NCI-H345 treated with DMSO at 0.1 percent for 48 hours (cell line): ENCODE results near the gene KRTAP10-10.
A peak's percentile ranks its signal among the peaks of the same experiment; 100 is the strongest.
"Not testable (repeated sequence)": the region's sequence is repeated elsewhere in the genome, so short reads cannot be mapped to it uniquely, and the experiment has no call there.

ENCODE experiments used
- DNase-seq: peaks from one replicate; lab custom pipeline; 2025; ENCODE audit not compliant: unreplicated experiment; lab: John Stamatoyannopoulos, UW

The KRTAP10-10 gene

DNA sequence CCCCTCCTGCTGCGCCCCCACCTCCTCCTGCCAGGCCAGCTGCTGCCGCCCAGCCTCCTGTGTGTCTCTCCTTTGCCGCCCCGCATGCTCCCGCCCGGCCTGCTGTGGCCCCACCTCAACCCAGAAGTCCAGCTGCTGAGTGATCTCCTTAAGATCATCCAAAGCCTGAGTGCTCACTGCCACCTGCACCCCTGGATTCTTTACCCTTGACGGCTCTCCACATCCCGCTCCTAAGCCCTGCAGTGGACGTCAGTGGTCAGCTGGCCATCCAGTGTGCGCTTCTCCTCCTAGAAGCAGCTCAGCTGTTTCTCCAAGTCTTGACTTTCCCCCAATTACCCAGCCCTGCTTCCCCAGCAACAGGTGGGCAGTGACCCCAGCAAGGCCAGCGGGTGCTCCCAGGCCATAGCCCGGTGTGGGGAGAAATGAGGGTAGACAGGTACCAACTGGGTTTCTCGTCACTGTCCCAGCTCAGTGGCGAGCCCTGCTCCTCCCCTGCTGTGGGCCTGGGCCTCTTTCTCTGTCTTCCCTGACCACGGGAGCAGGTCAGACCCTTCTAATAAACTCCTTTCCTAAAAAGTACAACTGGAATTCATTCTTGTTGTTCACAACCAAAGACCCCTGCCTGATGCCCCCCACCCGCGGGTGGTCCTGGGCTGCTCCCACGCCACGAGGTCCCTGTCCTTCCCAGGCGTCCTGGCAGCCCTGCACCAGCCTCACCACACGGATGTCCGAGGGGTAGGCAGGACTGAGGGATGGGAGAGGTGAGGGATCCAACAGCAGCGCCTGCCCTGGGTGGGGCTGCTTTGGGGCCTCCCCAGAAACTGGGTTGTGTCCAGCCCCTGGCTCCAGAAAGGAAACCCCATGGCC, 35.3 kb upstream of the KRTAP10-10 start:
- DNase-seq: no peak

GRCh38 chr21:44602463-44602850, 34.7 kb upstream of the KRTAP10-10 start:
- no peak for DNase-seq

GRCh38 chr21:44603109-44603875, 33.9 kb upstream of the KRTAP10-10 start:
- DNase-seq: no peak

- DNase-seq: no peak
Measured at GRCh38 chr21:44603911-44604310, 33.2 kb upstream of the KRTAP10-10 start.

- DNase-seq: no peak
Measured at GRCh38 chr21:44606495-44606894, 30.7 kb upstream of the KRTAP10-10 start.

- DNase-seq: no peak
Measured at GRCh38 chr21:44609193-44609592, 28.0 kb upstream of the KRTAP10-10 start.

DNA sequence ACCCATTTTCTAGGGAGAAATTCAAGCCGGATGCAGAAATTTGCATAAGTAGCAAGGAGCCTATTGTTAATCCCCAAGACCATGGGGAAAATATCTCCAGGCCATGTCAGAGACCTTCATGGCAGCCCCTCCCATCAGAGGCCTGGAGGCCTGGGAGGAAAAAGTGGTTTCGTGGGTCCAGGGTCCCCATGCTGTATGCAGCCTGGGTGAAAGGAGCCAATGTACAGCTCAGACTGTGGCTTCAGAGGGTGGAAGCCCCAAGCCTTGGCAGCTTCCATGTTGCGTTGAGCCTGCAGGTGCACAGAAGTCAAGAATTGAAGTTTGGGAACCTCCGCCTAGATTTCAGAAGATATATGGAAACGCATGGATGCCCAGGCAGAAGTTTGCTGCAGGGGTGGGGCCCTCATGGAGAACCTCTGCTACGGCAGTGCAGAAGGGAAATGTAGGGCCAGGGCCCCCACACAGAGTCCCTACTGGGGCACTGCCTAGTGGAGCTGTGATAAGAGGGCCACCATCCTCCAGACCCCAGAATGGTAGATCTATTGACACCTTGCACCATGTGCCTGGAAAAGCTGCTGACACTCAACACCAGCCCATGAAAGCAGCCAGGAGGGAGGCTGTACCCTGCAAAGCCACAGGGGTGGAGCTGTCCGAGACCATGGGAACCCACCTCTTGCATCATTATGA, 26.9 kb upstream of the KRTAP10-10 start:
- DNase-seq: not testable (repeated sequence)

DNA sequence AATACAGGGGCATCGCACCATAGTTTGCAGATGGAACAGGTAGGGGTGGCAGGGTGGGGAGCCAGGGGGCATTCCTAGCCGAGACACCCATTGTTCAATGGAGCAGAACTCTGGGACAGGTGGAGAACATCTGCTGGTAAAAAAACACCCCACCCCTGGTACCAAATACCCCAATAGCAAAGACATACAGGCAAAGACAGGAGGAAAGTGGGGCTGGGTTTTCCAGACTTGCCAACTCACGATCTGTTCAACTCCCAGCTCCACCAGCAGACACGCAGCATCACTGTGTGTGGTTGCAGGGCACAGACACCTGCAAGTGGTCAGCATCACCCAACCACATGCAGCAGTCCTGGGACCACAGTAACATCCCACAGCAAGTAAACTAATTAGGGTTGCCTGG, 25.6 kb upstream of the KRTAP10-10 start:
- no peak for DNase-seq

DNA sequence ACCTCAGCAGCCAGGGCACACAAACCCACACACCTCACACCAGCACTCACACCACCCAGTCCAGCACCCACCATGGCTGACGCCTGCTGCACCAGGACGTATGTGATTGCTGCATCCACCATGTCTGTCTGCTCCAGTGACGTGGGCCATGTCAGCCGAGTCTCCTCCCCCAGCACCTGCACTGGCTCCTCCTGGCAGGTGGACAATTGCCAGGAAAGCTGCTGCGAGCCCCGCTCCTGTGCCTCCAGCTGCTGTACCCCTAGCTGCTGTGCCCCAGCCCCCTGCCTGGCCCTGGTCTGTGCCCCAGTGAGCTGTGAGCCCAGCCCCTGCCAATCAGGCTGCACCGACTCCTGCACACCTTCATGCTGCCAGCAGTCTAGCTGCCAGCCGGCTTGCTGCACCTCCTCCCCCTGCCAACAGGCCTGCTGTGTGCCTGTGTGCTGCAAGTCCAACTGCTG, 25.1 kb upstream of the KRTAP10-10 start, which contains the start of gene KRTAP10-8:
Gene KRTAP10-8 (plus strand): TSS at position 51 of the 458 bp plus-strand sequence. CDS start 22 bp downstream, at position 73.
- no peak for DNase-seq

- no peak for DNase-seq
Measured at GRCh38 chr21:44612669-44613229, 24.4 kb upstream of the KRTAP10-10 start.

DNA sequence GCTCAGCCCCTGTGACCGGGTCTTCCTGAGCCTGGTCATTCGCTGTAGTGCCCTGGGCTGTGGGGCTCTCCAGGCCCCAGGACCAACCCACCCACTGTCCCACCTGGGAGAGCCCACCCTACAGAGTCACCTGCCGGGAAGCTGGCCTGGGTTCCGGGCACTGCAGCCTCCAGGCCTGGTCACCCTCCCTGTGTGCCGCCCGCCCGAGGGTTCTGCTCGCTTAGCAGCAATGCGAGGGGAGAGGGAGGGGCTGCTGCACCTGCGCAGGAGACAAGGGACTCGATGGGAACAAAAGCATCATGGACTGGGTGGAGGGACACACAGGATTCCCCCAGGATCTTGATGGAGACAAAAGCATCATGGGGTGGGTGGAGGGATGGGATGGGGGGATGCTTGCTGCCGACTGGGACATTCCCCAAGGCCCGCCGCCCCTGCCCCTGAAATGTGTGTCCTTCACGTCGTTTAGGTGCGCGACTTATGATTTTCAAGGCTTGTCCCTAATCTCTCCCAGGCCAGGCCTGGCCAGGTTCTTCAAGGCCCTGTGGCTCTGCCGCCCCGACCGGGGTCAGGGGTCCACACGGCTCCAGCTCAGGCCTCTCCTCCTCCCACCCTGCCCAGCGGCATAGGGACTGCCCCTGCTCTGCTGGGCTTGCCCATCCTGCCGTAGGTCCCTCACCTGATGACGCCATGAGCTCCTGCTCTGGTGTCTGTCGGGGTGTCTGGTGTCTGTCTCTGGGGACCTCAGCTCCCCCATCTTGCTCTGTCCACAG, 23.6 kb upstream of the KRTAP10-10 start:
- no peak for DNase-seq

GRCh38 chr21:44614161-44614631, 23.0 kb upstream of the KRTAP10-10 start:
- DNase-seq: no peak

DNA sequence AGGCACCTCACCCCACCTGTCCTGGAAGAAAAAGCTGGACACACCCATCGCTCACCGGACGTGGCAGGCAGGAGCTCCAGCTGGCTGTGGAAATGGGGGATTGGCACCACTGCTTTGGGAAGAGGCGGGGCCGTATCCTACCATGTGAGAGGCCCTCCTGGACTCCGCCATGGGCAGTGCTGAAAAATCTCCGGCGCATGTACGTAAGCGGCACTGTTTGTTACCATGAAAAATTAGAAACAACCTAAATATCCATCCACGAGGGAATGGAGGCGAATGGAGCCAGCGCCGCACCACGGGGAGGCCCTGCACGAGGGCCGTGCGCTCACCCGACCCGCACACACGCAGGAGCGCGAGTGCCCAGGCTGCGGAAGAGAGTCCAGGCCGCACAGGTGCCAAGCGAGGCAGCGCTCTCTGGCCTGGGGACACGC, 22.2 kb upstream of the KRTAP10-10 start:
- no peak for DNase-seq

DNA sequence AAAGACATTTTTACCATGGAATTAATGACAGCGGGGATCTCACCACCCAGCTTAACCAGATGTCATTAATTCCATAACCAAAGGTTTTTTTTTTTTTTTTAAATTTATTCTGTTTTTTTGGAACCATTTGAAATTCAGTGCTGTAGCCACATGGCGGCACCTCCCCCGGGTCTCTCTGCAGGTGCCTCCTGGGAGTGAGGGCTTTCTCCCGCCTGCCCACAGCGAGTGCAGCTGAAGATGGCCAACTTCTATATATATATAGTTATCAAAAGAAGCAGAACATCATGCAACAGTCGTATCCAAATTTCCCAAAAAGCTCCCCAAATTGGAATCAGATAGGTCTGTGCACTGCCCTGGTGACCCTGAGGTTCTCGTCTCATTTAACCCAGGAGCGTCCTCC, 21.7 kb upstream of the KRTAP10-10 start:
- no peak for DNase-seq

DNA sequence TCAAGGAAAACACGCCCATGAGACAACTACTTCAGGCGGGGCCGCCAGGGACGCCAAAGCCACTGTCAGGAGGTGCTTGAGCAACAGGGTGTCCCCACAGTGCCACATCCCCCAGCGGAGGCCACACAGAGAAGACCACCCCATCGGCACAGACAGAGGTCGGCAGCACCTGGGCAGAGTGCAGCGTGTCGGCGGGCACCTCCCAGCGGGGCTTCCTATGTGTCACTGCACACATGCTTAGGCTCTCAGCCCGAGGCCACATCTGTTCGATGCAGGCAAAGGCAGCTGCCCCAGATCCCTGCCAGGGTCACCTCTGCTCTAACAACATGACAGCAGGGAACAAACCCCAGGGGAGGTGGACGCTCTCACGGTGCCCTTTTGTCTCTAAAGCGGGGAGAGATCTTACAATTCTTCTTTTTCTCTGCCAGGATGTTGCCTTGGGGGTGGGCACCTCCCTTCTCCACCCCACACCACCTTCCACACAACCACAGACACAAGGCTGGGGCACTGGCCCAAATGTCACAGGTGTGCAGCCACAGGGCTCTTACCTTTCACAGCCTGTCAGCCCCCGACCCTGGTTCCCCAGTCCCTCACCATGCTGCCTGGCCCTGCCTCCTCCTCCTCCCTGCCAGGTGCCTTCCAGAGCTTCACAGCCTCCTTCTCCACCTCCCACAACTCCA, 21.1 kb upstream of the KRTAP10-10 start:
- DNase-seq: peak; percentile 58

- DNase-seq: no peak
Measured at GRCh38 chr21:44616591-44616926, 20.6 kb upstream of the KRTAP10-10 start.

- no peak for DNase-seq
Measured at GRCh38 chr21:44617071-44617501, 20.1 kb upstream of the KRTAP10-10 start.

DNA sequence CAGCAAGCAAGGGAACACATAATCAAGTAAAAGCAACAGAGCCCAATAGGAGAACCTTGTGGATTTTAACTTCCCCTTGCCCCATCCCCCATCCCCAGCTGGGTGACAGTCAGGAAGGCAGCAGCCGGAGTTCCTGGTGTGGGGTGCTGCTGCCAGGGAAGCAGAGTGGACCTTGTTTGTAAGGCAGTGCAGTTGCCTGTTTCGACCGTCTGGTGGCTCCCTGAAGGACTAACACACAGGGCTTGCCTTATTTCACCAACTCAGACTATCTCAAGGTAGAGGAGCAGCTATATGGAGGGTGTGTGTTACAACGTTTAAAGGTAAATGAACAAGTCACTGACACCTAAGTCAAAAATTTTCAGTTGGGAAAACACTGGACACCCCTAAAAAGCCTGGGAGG, 18.7 kb upstream of the KRTAP10-10 start:
- no peak for DNase-seq

DNA sequence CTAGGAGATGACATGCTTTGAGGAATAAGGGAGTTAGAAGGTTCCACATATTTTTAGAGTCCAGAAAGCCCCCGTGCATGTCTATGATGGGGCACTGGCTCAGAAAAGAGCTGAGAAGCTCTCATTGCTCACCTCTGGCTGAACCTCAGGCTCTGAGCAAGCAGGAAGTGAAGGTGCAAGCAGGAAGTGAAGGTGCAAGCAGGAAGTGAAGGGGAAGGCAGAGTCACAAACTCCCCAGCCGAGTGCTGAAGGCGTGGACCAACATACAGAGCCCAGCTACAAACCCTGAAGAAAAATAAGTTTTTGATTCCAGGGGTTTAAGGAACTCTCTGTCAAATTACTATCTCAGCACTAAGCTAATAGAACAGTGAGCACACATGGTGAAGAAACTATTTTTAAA, 18.2 kb upstream of the KRTAP10-10 start:
- no peak for DNase-seq

DNA sequence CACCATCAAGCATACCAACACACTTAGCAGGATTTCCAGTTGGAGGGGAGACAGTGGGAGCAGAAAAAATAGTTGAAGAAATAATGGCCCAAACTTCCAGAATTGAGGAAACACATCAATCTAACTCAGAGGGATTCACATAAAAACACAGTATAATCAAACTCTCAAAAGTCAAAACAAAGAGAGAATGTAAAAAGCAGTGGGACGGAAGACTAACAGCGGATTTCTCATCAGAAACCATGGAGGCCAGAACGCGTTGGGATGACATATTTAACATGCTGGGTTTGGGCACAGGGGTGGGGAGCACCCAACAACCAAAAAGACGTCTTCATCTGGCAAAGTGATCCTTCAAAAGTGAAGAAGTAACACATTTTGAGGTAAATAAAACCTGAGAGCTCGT, 17.3 kb upstream of the KRTAP10-10 start:
- DNase-seq: no peak
